ENCODE results near the gene MPG.

MPG gene

GRCh38 chr16:91484-91883 lies 13.5 kb downstream of the MPG start:
- peak overlapping the region in 1 of 7 experiments; percentile 38 for H3K4me3 ChIP-seq (ENCODE audit: control insufficient read depth in 1 of 7, extremely low read depth in 1 of 7, insufficient read depth in 4 of 7, low read depth in 2 of 7, low read length in 6 of 7)
- H3K27ac ChIP-seq (ENCODE audit: insufficient read depth in 1 of 2, low read depth in 1 of 2, low read length in 2 of 2, poor library complexity in 1 of 2, severe bottlenecking in 2 of 2), result no peak overlapping the region
- no peaks in the 10 kb centered on the region for H3K9me3 ChIP-seq (ENCODE audit: control extremely low read depth in 1 of 5, control insufficient read depth in 4 of 5, insufficient read depth in 2 of 5, low read depth in 1 of 5, low read length in 4 of 5)
- H3K4me1 ChIP-seq (ENCODE audit: control extremely low read depth in 1 of 4, control insufficient read depth in 4 of 4, insufficient read depth in 4 of 4, low read length in 3 of 4), result peaks cover 0 to 34% (median 19%) of the 10 kb centered on the region in 4 experiments
- peak in 2 of 3 donors; percentile 54 to 68 for DNase-seq
- peaks cover 2 to 68% (median 42%) of the 10 kb centered on the region in 4 experiments for H3K36me3 ChIP-seq (ENCODE audit: control insufficient read depth in 4 of 4, insufficient read depth in 4 of 4, low read length in 3 of 4)
- no peaks in the 10 kb centered on the region for H3K27me3 ChIP-seq (replicated peaks in 2 of 5; ENCODE audit: control insufficient read depth in 4 of 5, insufficient read depth in 5 of 5, low read length in 4 of 5)
- CTCF ChIA-PET, result interaction anchor here (1.2 to 17.5 kb wide), 3 partner anchors 16 to 26 kb away, joined by 5 to 643 read pairs (median 6); partner anchors contain the start of genes MPG and RHBDF1
- WGBS (ENCODE audit: insufficient coverage), result 9% methylated on average over 9 of the region's 9 CpGs
- POLR2A ChIA-PET, result interaction anchor here (1.1 to 1.4 kb wide), 2 partner anchors 24 to 26 kb away, joined by 3 to 7 read pairs; no protein-coding TSS in a partner anchor

- Histone ChIP-seq H3K36me3 (ENCODE audit: control insufficient read depth in 4 of 4, insufficient read depth in 4 of 4, low read length in 3 of 4) (peaks cover 2 to 64% (median 40%) of the 10 kb centered on the region in 4 experiments), H3K9me3 (ENCODE audit: control extremely low read depth in 1 of 5, control insufficient read depth in 4 of 5, insufficient read depth in 2 of 5, low read depth in 1 of 5, low read length in 4 of 5) (no peaks in the 10 kb centered on the region), H3K4me1 (ENCODE audit: control extremely low read depth in 1 of 4, control insufficient read depth in 4 of 4, insufficient read depth in 4 of 4, low read length in 3 of 4) (peaks cover 0 to 28% (median 13%) of the 10 kb centered on the region in 4 experiments), H3K27ac (ENCODE audit: insufficient read depth in 1 of 2, low read depth in 1 of 2, low read length in 2 of 2, poor library complexity in 1 of 2, severe bottlenecking in 2 of 2) (no peak overlapping the region), H3K27me3 (replicated peaks in 2 of 5; ENCODE audit: control insufficient read depth in 4 of 5, insufficient read depth in 5 of 5, low read length in 4 of 5) (no peaks in the 10 kb centered on the region), H3K4me3 (ENCODE audit: control insufficient read depth in 1 of 7, extremely low read depth in 1 of 7, insufficient read depth in 4 of 7, low read depth in 2 of 7, low read length in 6 of 7) (no peak overlapping the region)
- 94% methylated on average over 11 of the region's 15 CpGs for WGBS (ENCODE audit: insufficient coverage)
- ChIA-PET POLR2A (interaction anchor here (1.4 kb wide), 1 partner anchor 27 kb away, joined by 7 read pairs; no protein-coding TSS in a partner anchor), CTCF (interaction anchor here (5.8 to 17.5 kb wide), 2 partner anchors 14 to 21 kb away, joined by 44 to 643 read pairs; partner anchors contain the start of genes MPG and RHBDF1)
- no peak for DNase-seq
Observed at GRCh38 chr16:92431-93339, 14.7 kb downstream of the MPG start.

- POLR2A ChIA-PET, result no interaction called here
Observed at GRCh38 chr16:94918-95265, 16.9 kb downstream of the MPG start.

GRCh38 chr16:96935-97381 lies 18.9 kb downstream of the MPG start:
- no peaks in the 10 kb centered on the region for H3K9me3 ChIP-seq (ENCODE audit: control extremely low read depth in 1 of 5, control insufficient read depth in 4 of 5, insufficient read depth in 2 of 5, low read depth in 1 of 5, low read length in 4 of 5)
- peak; percentile 92 to 96 (median 94) for DNase-seq
- CTCF ChIA-PET, result interaction anchor here (0.8 to 17.5 kb wide), 17 partner anchors 8 to 118 kb away, joined by 3 to 643 read pairs (median 6); partner anchors contain the start of genes MPG, POLR3K, RHBDF1 and SNRNP25
- POLR2A ChIA-PET, result interaction anchor here (0.7 to 2.1 kb wide), 2 partner anchors 12 to 31 kb away, joined by 3 to 12 read pairs; no protein-coding TSS in a partner anchor
- no peak overlapping the region for H3K27ac ChIP-seq (ENCODE audit: insufficient read depth in 1 of 2, low read depth in 1 of 2, low read length in 2 of 2, poor library complexity in 1 of 2, severe bottlenecking in 2 of 2)
- no peaks in the 10 kb centered on the region for H3K27me3 ChIP-seq (replicated peaks in 2 of 5; ENCODE audit: control insufficient read depth in 4 of 5, insufficient read depth in 5 of 5, low read length in 4 of 5)
- H3K36me3 ChIP-seq (ENCODE audit: control insufficient read depth in 4 of 4, insufficient read depth in 4 of 4, low read length in 3 of 4), result peaks cover 2 to 47% (median 28%) of the 10 kb centered on the region in 4 experiments
- peaks cover 0 to 16% (median 3%) of the 10 kb centered on the region in 4 experiments for H3K4me1 ChIP-seq (ENCODE audit: control extremely low read depth in 1 of 4, control insufficient read depth in 4 of 4, insufficient read depth in 4 of 4, low read length in 3 of 4)
- H3K4me3 ChIP-seq (ENCODE audit: control insufficient read depth in 1 of 7, extremely low read depth in 1 of 7, insufficient read depth in 4 of 7, low read depth in 2 of 7, low read length in 6 of 7), result no peak overlapping the region
- WGBS (ENCODE audit: insufficient coverage), result 4% methylated on average over 10 of the region's 11 CpGs

More at GRCh38 chr16:94918-95265, 16.9 kb downstream of the MPG start:
- CTCF ChIA-PET, result interaction anchor here (0.9 to 17.5 kb wide), 5 partner anchors 11 to 38 kb away, joined by 3 to 643 read pairs (median 27); partner anchors contain the start of genes MPG and RHBDF1
- no peak overlapping the region for H3K27ac ChIP-seq (ENCODE audit: insufficient read depth in 1 of 2, low read depth in 1 of 2, low read length in 2 of 2, poor library complexity in 1 of 2, severe bottlenecking in 2 of 2)
- WGBS (ENCODE audit: insufficient coverage), result 93% methylated on average over 5 of the region's 5 CpGs
- no peaks in the 10 kb centered on the region for H3K27me3 ChIP-seq (replicated peaks in 2 of 5; ENCODE audit: control insufficient read depth in 4 of 5, insufficient read depth in 5 of 5, low read length in 4 of 5)
- H3K9me3 ChIP-seq (ENCODE audit: control extremely low read depth in 1 of 5, control insufficient read depth in 4 of 5, insufficient read depth in 2 of 5, low read depth in 1 of 5, low read length in 4 of 5), result no peaks in the 10 kb centered on the region
- peaks cover 0 to 28% (median 12%) of the 10 kb centered on the region in 4 experiments for H3K4me1 ChIP-seq (ENCODE audit: control extremely low read depth in 1 of 4, control insufficient read depth in 4 of 4, insufficient read depth in 4 of 4, low read length in 3 of 4)
- DNase-seq, result no peak
- H3K4me3 ChIP-seq (ENCODE audit: control insufficient read depth in 1 of 7, extremely low read depth in 1 of 7, insufficient read depth in 4 of 7, low read depth in 2 of 7, low read length in 6 of 7), result no peak overlapping the region
- H3K36me3 ChIP-seq (ENCODE audit: control insufficient read depth in 4 of 4, insufficient read depth in 4 of 4, low read length in 3 of 4), result peaks cover 2 to 57% (median 31%) of the 10 kb centered on the region in 4 experiments

- ChIA-PET CTCF (interaction anchor here (1.1 to 17.5 kb wide), 11 partner anchors 8 to 84 kb away, joined by 4 to 643 read pairs (median 11); partner anchors contain the start of genes MPG, POLR3K, RHBDF1 and SNRNP25), POLR2A (interaction anchor here (0.7 kb wide), 1 partner anchor 13 kb away, joined by 3 read pairs; no protein-coding TSS in a partner anchor)
- H3K36me3 ChIP-seq (ENCODE audit: control insufficient read depth in 4 of 4, insufficient read depth in 4 of 4, low read length in 3 of 4), result peaks cover 3 to 46% (median 25%) of the 10 kb centered on the region in 4 experiments
- H3K4me1 ChIP-seq (ENCODE audit: control extremely low read depth in 1 of 4, control insufficient read depth in 4 of 4, insufficient read depth in 4 of 4, low read length in 3 of 4), result peaks cover 0 to 7% (median 0%) of the 10 kb centered on the region in 4 experiments
- no peak overlapping the region for H3K27ac ChIP-seq (ENCODE audit: insufficient read depth in 1 of 2, low read depth in 1 of 2, low read length in 2 of 2, poor library complexity in 1 of 2, severe bottlenecking in 2 of 2)
- no peaks in the 10 kb centered on the region for H3K9me3 ChIP-seq (ENCODE audit: control extremely low read depth in 1 of 5, control insufficient read depth in 4 of 5, insufficient read depth in 2 of 5, low read depth in 1 of 5, low read length in 4 of 5)
- no peaks in the 10 kb centered on the region for H3K27me3 ChIP-seq (replicated peaks in 2 of 5; ENCODE audit: control insufficient read depth in 4 of 5, insufficient read depth in 5 of 5, low read length in 4 of 5)
- no peak for DNase-seq
- WGBS (ENCODE audit: insufficient coverage), result 97% methylated on average over 8 of the region's 8 CpGs
- no peak overlapping the region for H3K4me3 ChIP-seq (ENCODE audit: control insufficient read depth in 1 of 7, extremely low read depth in 1 of 7, insufficient read depth in 4 of 7, low read depth in 2 of 7, low read length in 6 of 7)
Observed at GRCh38 chr16:97822-98221, 19.8 kb downstream of the MPG start.

GRCh38 chr16:100989-101388 lies 23.0 kb downstream of the MPG start:
- POLR2A ChIA-PET, result no interaction called here
- H3K9me3 ChIP-seq (ENCODE audit: control extremely low read depth in 1 of 5, control insufficient read depth in 4 of 5, insufficient read depth in 2 of 5, low read depth in 1 of 5, low read length in 4 of 5), result no peaks in the 10 kb centered on the region
- H3K27me3 ChIP-seq (replicated peaks in 2 of 5; ENCODE audit: control insufficient read depth in 4 of 5, insufficient read depth in 5 of 5, low read length in 4 of 5), result no peaks in the 10 kb centered on the region
- no peak overlapping the region for H3K27ac ChIP-seq (ENCODE audit: insufficient read depth in 1 of 2, low read depth in 1 of 2, low read length in 2 of 2, poor library complexity in 1 of 2, severe bottlenecking in 2 of 2)
- peaks cover 0 to 21% (median 7%) of the 10 kb centered on the region in 4 experiments for H3K4me1 ChIP-seq (ENCODE audit: control extremely low read depth in 1 of 4, control insufficient read depth in 4 of 4, insufficient read depth in 4 of 4, low read length in 3 of 4)
- H3K36me3 ChIP-seq (ENCODE audit: control insufficient read depth in 4 of 4, insufficient read depth in 4 of 4, low read length in 3 of 4), result peaks cover 4 to 42% (median 23%) of the 10 kb centered on the region in 4 experiments
- H3K4me3 ChIP-seq (ENCODE audit: control insufficient read depth in 1 of 7, extremely low read depth in 1 of 7, insufficient read depth in 4 of 7, low read depth in 2 of 7, low read length in 6 of 7), result no peak overlapping the region
- DNase-seq, result no peak
- WGBS (ENCODE audit: insufficient coverage), result 98% methylated on average over 4 of the region's 5 CpGs
- CTCF ChIA-PET, result interaction anchor here (0.6 to 1.2 kb wide), 2 partner anchors 51 to 261 kb away, joined by 3 read pairs; no protein-coding TSS in a partner anchor
